Tibial nerve (tissue), 3 donors: ENCODE measurements around the gene MUC5AC.

Experiments
- CTCF ChIP-seq, 5 experiments: fragments of 200-600 bp in 3 of 5; fragments of 450-650 bp in 2 of 5; sonication (generic) in 3 of 5; IDR thresholded peaks; one replicate each; pipeline ENCODE4 v1.5.1; 2016 to 2019; ENCODE audit warnings: antibody characterized with exemption in 5 of 5, mild to moderate bottlenecking in 3 of 5, moderate library complexity in 2 of 5
- POLR2A ChIP-seq, 2 donors: fragments of 450-650 bp; IDR thresholded peaks; one replicate each; pipeline ENCODE4 v1.6.1; 2017; ENCODE audit warnings: antibody characterized with exemption in 2 of 2, mild to moderate bottlenecking in 2 of 2, moderate library complexity in 2 of 2

- TF ChIP-seq POLR2A (IDR thresholded peaks at IDR 0.05): no peak
- no peak for TF ChIP-seq CTCF (IDR thresholded peaks at IDR 0.05)
Observed at GRCh38 chr11:1163911-1164735, 6.4 kb downstream of the MUC5AC start.
